HG02852 (cell line): ENCODE measurements around the gene FCN2.

ENCODE experiments used
- ATAC-seq: cut with Tn5 transposase; IDR thresholded peaks from one replicate; pipeline ENCODE4 v1.9.1; 2021; ENCODE audit warnings: mild to moderate bottlenecking, moderate library complexity; ENCODE audit not compliant: unreplicated experiment

FCN2 gene

GRCh38 chr9:134880484-134881312 lies at the start of gene FCN2:
Gene FCN2 (plus strand): TSS chr9:134880810. CDS start chr9:134880822, 12 bp downstream.
- no peak for ATAC-seq

- no peak for ATAC-seq
Measured at GRCh38 chr9:134830926-134831720, 49.5 kb upstream of the FCN2 start.

GRCh38 chr9:134832471-134832870 lies 48.1 kb upstream of the FCN2 start:
- no peak for ATAC-seq

GRCh38 chr9:134833294-134833880 lies 47.2 kb upstream of the FCN2 start:
- no peak for ATAC-seq

- no peak for ATAC-seq
Measured at GRCh38 chr9:134834217-134834956, 46.2 kb upstream of the FCN2 start.

- ATAC-seq = no peak
Measured at GRCh38 chr9:134834957-134835419, 45.6 kb upstream of the FCN2 start.

- no peak for ATAC-seq
Measured at GRCh38 chr9:134835448-134835847, 45.2 kb upstream of the FCN2 start.

DNA sequence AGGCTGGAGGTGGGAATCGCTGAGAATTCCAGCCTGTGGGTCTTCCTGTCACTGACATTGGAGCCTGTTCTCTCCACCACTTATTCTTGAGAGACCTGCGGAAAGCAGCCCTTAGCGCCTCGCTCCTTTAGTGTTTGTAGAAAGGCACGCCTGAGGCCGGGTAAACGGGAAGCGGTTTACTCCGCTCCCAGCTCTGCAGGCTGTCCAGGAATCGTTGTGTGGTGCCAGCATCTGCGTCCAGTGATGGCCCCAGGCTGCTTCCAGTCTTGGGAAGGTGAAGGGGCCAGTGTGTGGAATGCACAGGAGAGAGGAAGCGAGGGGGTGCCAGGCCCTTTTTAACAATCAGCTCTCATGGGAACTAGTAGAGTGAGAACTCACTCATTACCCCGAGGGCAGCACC lies 44.6 kb upstream of the FCN2 start:
- ATAC-seq = no peak

DNA sequence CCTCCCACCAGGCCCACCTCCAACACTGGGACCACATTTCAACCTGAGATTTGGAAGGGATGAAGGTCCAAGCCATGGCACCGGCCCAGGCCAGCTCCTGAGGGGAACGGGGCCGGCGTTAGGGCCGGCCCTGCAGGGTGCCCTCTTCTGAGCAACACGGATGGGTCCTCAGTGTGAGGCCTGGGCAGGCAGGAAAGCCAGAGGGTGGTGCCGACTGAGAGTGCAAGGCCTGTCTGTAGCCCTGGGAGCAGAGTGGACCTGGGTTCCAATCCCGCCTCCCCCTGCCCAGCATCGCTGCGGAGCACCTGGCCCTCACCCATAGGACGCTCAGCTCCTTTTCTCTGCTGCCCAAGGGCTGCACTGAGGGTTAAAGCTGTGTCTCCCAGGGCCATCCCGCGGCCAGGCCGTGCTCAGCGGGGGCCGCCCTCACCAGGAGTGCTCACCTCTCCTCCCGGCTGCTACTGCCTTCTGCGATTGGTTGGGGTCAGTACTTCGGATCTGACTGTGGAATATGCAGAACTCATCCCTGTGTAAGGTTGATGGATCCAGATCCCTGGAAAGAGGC lies 44.1 kb upstream of the FCN2 start:
- no peak for ATAC-seq

DNA sequence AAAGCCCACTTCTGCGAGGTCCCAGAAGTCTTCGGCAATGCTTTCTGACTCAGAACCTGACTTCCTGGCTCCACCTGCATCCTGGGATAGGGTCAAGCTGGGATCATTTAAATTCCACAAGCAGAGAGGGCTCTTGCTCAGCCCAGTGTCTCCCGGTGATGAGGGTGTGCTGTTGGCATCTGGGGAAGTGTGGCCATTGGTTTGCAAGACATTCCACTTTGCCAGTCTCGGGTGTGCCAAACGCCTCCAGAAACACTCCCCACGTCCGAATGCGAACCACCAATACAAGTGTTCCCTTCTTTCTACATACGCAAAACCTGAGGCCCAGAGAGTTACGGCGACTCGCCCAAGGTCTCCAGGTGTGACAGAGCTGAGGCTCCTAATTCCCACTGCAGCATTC lies 43.1 kb upstream of the FCN2 start:
- no peak for ATAC-seq

GRCh38 chr9:134838651-134839454 lies 41.8 kb upstream of the FCN2 start:
- no peak for ATAC-seq

- no peak for ATAC-seq
Measured at GRCh38 chr9:134839455-134840125, 41.0 kb upstream of the FCN2 start.

GRCh38 chr9:134840511-134840910 lies 40.1 kb upstream of the FCN2 start:
- no peak for ATAC-seq

GRCh38 chr9:134841180-134841904 lies 39.3 kb upstream of the FCN2 start:
- ATAC-seq = no peak

- no peak for ATAC-seq
Measured at GRCh38 chr9:134842321-134842720, 38.3 kb upstream of the FCN2 start.

DNA sequence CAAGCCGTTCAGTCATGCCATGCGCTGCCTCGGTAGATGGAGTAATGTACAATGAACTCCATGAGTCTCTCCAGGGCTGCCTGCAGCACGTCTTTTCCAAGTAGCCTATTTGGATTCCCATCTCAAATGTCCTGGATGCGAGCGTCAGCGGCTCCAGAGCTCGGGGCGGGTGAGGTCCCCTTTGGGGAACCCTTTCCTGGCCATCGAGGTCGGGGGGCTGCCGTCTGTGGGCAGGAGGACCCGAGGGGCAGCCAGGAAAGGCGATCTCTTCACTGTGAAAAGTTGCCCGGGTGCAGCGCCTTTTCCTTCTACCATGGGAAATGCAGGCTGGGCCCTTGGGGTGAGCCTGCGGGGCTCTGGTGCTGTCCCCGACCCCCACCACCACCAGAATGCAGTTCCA lies 36.9 kb upstream of the FCN2 start:
- no peak for ATAC-seq

DNA sequence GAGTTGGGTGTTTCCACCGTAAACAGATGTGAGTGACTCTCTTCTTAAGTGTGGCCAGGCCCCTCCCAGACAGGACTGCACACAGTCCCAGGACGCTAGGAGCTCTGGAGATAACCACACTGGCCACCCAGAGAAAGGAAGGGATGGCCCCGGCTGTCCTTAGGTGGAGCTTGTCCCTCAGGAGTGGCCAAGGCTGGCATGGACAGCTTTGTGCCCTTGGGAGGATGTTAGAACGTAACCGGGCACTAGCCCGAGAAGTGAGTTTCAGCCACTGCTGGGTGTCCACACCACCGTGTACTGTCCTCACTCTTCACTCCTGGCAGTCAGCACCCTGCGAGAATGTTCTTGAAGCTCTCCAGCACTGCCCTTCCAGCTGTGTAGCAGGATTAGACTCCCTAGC lies 35.8 kb upstream of the FCN2 start:
- ATAC-seq = no peak

GRCh38 chr9:134846187-134846586 lies 34.4 kb upstream of the FCN2 start:
- no peak for ATAC-seq

GRCh38 chr9:134846699-134847098 lies 33.9 kb upstream of the FCN2 start:
- no peak for ATAC-seq
